ENCODE data around the gene USE1.

DNA sequence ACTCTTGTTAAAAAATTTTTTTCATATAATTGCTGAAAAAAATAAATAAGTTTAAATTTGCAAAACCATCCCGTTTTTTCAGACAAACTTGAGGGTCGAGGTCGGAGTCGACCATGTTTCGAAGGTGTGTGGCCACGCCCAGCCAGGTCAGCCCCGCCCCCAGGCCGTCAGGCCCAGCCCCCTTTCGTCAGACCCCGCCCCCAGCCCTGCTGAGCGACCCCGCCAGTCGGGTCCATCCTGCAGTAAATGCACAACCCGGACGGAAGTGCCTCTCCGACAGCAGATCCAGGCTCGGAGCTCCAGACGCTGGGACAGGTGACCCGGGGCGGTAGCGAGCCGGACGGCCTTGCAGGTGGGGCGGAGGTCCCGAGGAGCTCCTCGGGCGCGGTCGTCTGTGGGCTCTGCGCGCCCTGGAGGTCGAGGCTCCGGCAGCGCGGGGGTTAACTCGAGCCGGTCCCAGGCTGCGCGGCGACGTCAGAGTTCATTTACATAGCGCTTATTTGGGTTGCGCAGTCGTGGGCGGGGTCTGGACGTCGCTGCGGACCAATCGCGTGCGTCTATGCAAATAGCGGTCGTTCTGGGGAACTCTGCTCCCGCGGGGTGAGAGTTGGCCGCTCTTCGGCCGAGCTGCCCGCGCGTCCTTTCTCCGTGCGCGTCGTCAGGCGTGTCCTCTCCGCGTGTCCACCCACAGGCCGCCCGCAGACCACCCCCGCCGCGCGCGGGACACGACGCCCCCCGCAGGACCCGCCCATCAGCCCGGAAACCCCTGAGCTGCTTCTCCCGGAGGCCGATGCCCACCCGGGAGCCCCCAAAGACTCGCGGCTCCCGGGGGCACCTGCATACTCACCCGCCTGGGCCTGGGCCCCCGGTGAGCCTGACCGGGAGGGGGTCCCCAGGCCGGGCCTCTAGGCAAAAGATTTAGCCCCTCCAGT is 11.1 kb downstream of the USE1 start, which contains the start of gene OCEL1:
- TF ChIP-seq, protein P1, sequence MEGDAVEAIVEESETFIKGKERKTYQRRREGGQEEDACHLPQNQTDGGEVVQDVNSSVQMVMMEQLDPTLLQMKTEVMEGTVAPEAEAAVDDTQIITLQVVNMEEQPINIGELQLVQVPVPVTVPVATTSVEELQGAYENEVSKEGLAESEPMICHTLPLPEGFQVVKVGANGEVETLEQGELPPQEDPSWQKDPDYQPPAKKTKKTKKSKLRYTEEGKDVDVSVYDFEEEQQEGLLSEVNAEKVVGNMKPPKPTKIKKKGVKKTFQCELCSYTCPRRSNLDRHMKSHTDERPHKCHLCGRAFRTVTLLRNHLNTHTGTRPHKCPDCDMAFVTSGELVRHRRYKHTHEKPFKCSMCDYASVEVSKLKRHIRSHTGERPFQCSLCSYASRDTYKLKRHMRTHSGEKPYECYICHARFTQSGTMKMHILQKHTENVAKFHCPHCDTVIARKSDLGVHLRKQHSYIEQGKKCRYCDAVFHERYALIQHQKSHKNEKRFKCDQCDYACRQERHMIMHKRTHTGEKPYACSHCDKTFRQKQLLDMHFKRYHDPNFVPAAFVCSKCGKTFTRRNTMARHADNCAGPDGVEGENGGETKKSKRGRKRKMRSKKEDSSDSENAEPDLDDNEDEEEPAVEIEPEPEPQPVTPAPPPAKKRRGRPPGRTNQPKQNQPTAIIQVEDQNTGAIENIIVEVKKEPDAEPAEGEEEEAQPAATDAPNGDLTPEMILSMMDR (IDR thresholded peaks at IDR 0.05) = no peak
- peak; percentile 86 for TF ChIP-seq POLR2A (IDR thresholded peaks at IDR 0.05)

All from transverse colon (tissue), 3 donors.